Activated CD4-positive, alpha-beta T cell treated with anti-CD3 and anti-CD28 coated beads for 36 hours (primary cell): Measurements from ENCODE around the gene ACTR3. TPM values are rescaled to one million over a fixed set of nuclear protein-coding genes. Genes with fewer than 3 reads are reported as not detected.
A peak's percentile ranks its signal among the peaks of the same experiment; 100 is the strongest.

Source experiments
- ATAC-seq: fragments of 200-7000 bp; cut with Tn5 transposase; one replicate; pipeline ENCODE4 v1.10.0; 2021; ENCODE audit warnings: mild to moderate bottlenecking, moderate library complexity
- CTCF ChIA-PET: fragments of 350-600 bp; sonication (Branson Sonifier 250); formaldehyde crosslinking; loops from one replicate; lab custom pipeline; 2021; ENCODE audit warnings: antibody characterized with exemption; lab: Charles Lee
- POLR2A ChIA-PET: fragments of 350-600 bp; sonication (Branson Sonifier 250); formaldehyde crosslinking; loops from one replicate; lab custom pipeline; 2021; ENCODE audit warnings: antibody characterized with exemption, inconsistent platforms; lab: Charles Lee
- DNase-seq: peaks from one replicate; pipeline ENCODE4 v3.0.0-alpha.2; 2020
- H3K27ac Mint-ChIP-seq: one replicate; pipeline ENCODE4 v1.8.0; 2021; ENCODE audit warnings: mixed read lengths
- H3K27me3 Mint-ChIP-seq: one replicate; pipeline ENCODE4 v1.8.0; 2021; ENCODE audit warnings: mixed read lengths
- H3K36me3 Mint-ChIP-seq: one replicate; pipeline ENCODE4 v1.8.0; 2021; ENCODE audit warnings: low read depth, mixed read lengths
- H3K4me1 Mint-ChIP-seq: one replicate; pipeline ENCODE4 v1.8.0; 2021; ENCODE audit warnings: mixed read lengths
- H3K4me3 Mint-ChIP-seq: one replicate; pipeline ENCODE4 v1.8.0; 2021; ENCODE audit warnings: mild to moderate bottlenecking, moderate library complexity, mixed read lengths
- H3K9me3 Mint-ChIP-seq: one replicate; pipeline ENCODE4 v1.8.0; 2021; ENCODE audit warnings: low read depth, mixed read lengths
- intact Hi-C, 2 experiments: fragments of 100-400 bp; cut with DNase I in 1 of 2; cut with micrococcal nuclease in 1 of 2; formaldehyde crosslinking; loops; one replicate each; pipeline versions ENCODE4 v1.14.2 to v1.15.1; 2022 to 2024; cut with DNase I, micrococcal nuclease
- total RNA-seq, 2 experiments: library from RNA; stranded (reverse); gene quantifications; one replicate each; pipeline ENCODE4 v1.2.3, GENCODE V29; 2021

ACTR3 gene
- total RNA-seq, 2 experiments from 2014 or later = 495 to 583 TPM

- ChIA-PET POLR2A (no interaction called here), CTCF (interaction anchor here (0.6 to 2.9 kb wide), 12 partner anchors 9 to 209 kb away, joined by 3 to 27 read pairs (median 6); partner anchors contain the start of gene SLC35F5)
- H3K27me3 Mint-ChIP-seq = no peaks in the 10 kb centered on the region
- H3K36me3 Mint-ChIP-seq = peaks cover 13% of the 10 kb centered on the region
- H3K4me3 Mint-ChIP-seq = no peak overlapping the region
- no peaks in the 10 kb centered on the region for H3K9me3 Mint-ChIP-seq
- ATAC-seq (no peak), DNase-seq (no peak)
- H3K4me1 Mint-ChIP-seq = peaks cover 17% of the 10 kb centered on the region
- intact Hi-C loops = loop anchor here in 1 of 2 experiments (5.0 kb wide), 1 partner anchor 63 kb away; no protein-coding TSS in a partner anchor
- no peak overlapping the region for H3K27ac Mint-ChIP-seq
Observed at GRCh38 chr2:113965228-113965627, 75.3 kb downstream of the ACTR3 start.

- peaks cover 11% of the 10 kb centered on the region for H3K36me3 Mint-ChIP-seq
- peaks cover 19% of the 10 kb centered on the region for H3K4me1 Mint-ChIP-seq
- ChIA-PET POLR2A (no interaction called here), CTCF (interaction anchor here (0.6 to 2.9 kb wide), 13 partner anchors 9 to 209 kb away, joined by 3 to 27 read pairs (median 6); partner anchors contain the start of gene SLC35F5)
- DNase-seq = peak; percentile 53
- no peak overlapping the region for H3K4me3 Mint-ChIP-seq
- no peaks in the 10 kb centered on the region for H3K27me3 Mint-ChIP-seq
- intact Hi-C loops = loop anchor here in 1 of 2 experiments (5.0 kb wide), 1 partner anchor 63 kb away; no protein-coding TSS in a partner anchor
- H3K9me3 Mint-ChIP-seq = no peaks in the 10 kb centered on the region
- H3K27ac Mint-ChIP-seq = no peak overlapping the region
- ATAC-seq = peak; percentile 83
Observed at GRCh38 chr2:113965644-113966043, 75.8 kb downstream of the ACTR3 start.

GRCh38 chr2:113966171-113966570 is 76.3 kb downstream of the ACTR3 start:
- POLR2A ChIA-PET = no interaction called here
- Mint-ChIP-seq H3K27ac (no peak overlapping the region), H3K36me3 (peaks cover 11% of the 10 kb centered on the region)

GRCh38 chr2:113966832-113967231 is 76.9 kb downstream of the ACTR3 start:
- peaks cover 26% of the 10 kb centered on the region for H3K4me1 Mint-ChIP-seq
- no peaks in the 10 kb centered on the region for H3K27me3 Mint-ChIP-seq
- intact Hi-C loops = loop anchor here in 1 of 2 experiments (5.0 kb wide), 1 partner anchor 65 kb away; no protein-coding TSS in a partner anchor
- ATAC-seq (peak; percentile 23), DNase-seq (no peak)
- peak overlapping the region; percentile 23 for H3K27ac Mint-ChIP-seq
- ChIA-PET CTCF (interaction anchor here (0.6 to 2.9 kb wide), 7 partner anchors 8 to 250 kb away, joined by 3 to 27 read pairs (median 9); no protein-coding TSS in a partner anchor), POLR2A (no interaction called here)
- H3K36me3 Mint-ChIP-seq = peaks cover 8% of the 10 kb centered on the region
- H3K9me3 Mint-ChIP-seq = no peaks in the 10 kb centered on the region
- no peak overlapping the region for H3K4me3 Mint-ChIP-seq

More at GRCh38 chr2:113966171-113966570, 76.3 kb downstream of the ACTR3 start:
- CTCF ChIA-PET = interaction anchor here (1.0 to 2.9 kb wide), 9 partner anchors 9 to 250 kb away, joined by 3 to 27 read pairs (median 6); partner anchors contain the start of gene SLC35F5
- Mint-ChIP-seq H3K27me3 (no peaks in the 10 kb centered on the region), H3K4me3 (no peak overlapping the region), H3K9me3 (no peaks in the 10 kb centered on the region), H3K4me1 (peaks cover 20% of the 10 kb centered on the region)
- DNase-seq (no peak), ATAC-seq (no peak)
- intact Hi-C loops = loop anchor here in 1 of 2 experiments (5.0 kb wide), 1 partner anchor 64 kb away; no protein-coding TSS in a partner anchor

GRCh38 chr2:113967272-113967671 is 77.4 kb downstream of the ACTR3 start:
- H3K27me3 Mint-ChIP-seq = no peaks in the 10 kb centered on the region
- peaks cover 8% of the 10 kb centered on the region for H3K36me3 Mint-ChIP-seq
- CTCF ChIA-PET = interaction anchor here (0.6 to 2.9 kb wide), 5 partner anchors 8 to 251 kb away, joined by 3 to 27 read pairs (median 9); no protein-coding TSS in a partner anchor
- no peaks in the 10 kb centered on the region for H3K9me3 Mint-ChIP-seq
- no peak overlapping the region for H3K4me3 Mint-ChIP-seq
- POLR2A ChIA-PET = no interaction called here
- DNase-seq (no peak), ATAC-seq (peak; percentile 27)
- intact Hi-C loops = loop anchor here in 1 of 2 experiments (5.0 kb wide), 1 partner anchor 65 kb away; no protein-coding TSS in a partner anchor
- peaks cover 30% of the 10 kb centered on the region for H3K4me1 Mint-ChIP-seq
- no peak overlapping the region for H3K27ac Mint-ChIP-seq

- ChIA-PET CTCF (interaction anchor here (1.0 kb wide), 1 partner anchor 368 kb away, joined by 3 read pairs; no protein-coding TSS in a partner anchor), POLR2A (no interaction called here)
- Mint-ChIP-seq H3K27ac (peak overlapping the region; percentile 15), H3K27me3 (no peaks in the 10 kb centered on the region), H3K36me3 (peaks cover 3% of the 10 kb centered on the region), H3K9me3 (no peaks in the 10 kb centered on the region), H3K4me3 (no peak overlapping the region), H3K4me1 (peaks cover 24% of the 10 kb centered on the region)
- DNase-seq = no peak
- intact Hi-C loops = loop anchor here in 1 of 2 experiments (10.0 kb wide), 1 partner anchor 218 kb away; the partner anchor contains the start of gene SLC35F5
- ATAC-seq = no peak
Observed at GRCh38 chr2:113972766-113973165, 82.9 kb downstream of the ACTR3 start.

GRCh38 chr2:113973810-113974209 is 83.9 kb downstream of the ACTR3 start:
- intact Hi-C loops = loop anchor here in 1 of 2 experiments (10.0 kb wide), 1 partner anchor 219 kb away; the partner anchor contains the start of gene SLC35F5
- H3K27me3 Mint-ChIP-seq = no peaks in the 10 kb centered on the region
- peaks cover 24% of the 10 kb centered on the region for H3K4me1 Mint-ChIP-seq
- no peak for ATAC-seq
- no peak overlapping the region for H3K27ac Mint-ChIP-seq
- CTCF ChIA-PET = interaction anchor here (1.0 to 1.4 kb wide), 2 partner anchors 14 to 369 kb away, joined by 3 read pairs; no protein-coding TSS in a partner anchor
- H3K9me3 Mint-ChIP-seq = no peaks in the 10 kb centered on the region
- no peak overlapping the region for H3K4me3 Mint-ChIP-seq
- DNase-seq = no peak
- POLR2A ChIA-PET = no interaction called here
- H3K36me3 Mint-ChIP-seq = peaks cover 3% of the 10 kb centered on the region

- no peak overlapping the region for H3K27ac Mint-ChIP-seq
Observed at GRCh38 chr2:113974727-113975126, 84.8 kb downstream of the ACTR3 start.

GRCh38 chr2:113976277-113976928 is 86.5 kb downstream of the ACTR3 start:
- Mint-ChIP-seq H3K27ac (no peak overlapping the region), H3K4me3 (no peak overlapping the region), H3K36me3 (peaks cover 6% of the 10 kb centered on the region), H3K4me1 (peaks cover 18% of the 10 kb centered on the region), H3K27me3 (no peaks in the 10 kb centered on the region), H3K9me3 (no peaks in the 10 kb centered on the region)
- ChIA-PET CTCF (interaction anchor here (1.1 kb wide), 1 partner anchor 246 kb away, joined by 3 read pairs; no protein-coding TSS in a partner anchor), POLR2A (interaction anchor here (0.6 kb wide), 1 partner anchor 105 kb away, joined by 7 read pairs; no protein-coding TSS in a partner anchor)
- DNase-seq (no peak), ATAC-seq (no peak)
- intact Hi-C loops = loop anchor here (5.0 to 10.0 kb wide), 2 partner anchors 222 to 249 kb away; partner anchors contain the start of gene SLC35F5 (in 1 of the 2)

More at GRCh38 chr2:113974727-113975126, 84.8 kb downstream of the ACTR3 start:
- Mint-ChIP-seq H3K4me1 (peaks cover 24% of the 10 kb centered on the region), H3K36me3 (peaks cover 3% of the 10 kb centered on the region), H3K27me3 (no peaks in the 10 kb centered on the region), H3K9me3 (no peaks in the 10 kb centered on the region), H3K4me3 (no peak overlapping the region)
- POLR2A ChIA-PET = no interaction called here
- intact Hi-C loops = loop anchor here (5.0 to 10.0 kb wide), 2 partner anchors 220 to 247 kb away; partner anchors contain the start of gene SLC35F5 (in 1 of the 2)
- CTCF ChIA-PET = interaction anchor here (0.9 to 1.4 kb wide), 3 partner anchors 9 to 62 kb away, joined by 3 to 9 read pairs (median 3); no protein-coding TSS in a partner anchor
- no peak for DNase-seq
- ATAC-seq = no peak

GRCh38 chr2:113977060-113977659 is 87.3 kb downstream of the ACTR3 start:
- Mint-ChIP-seq H3K4me3 (no peak overlapping the region), H3K36me3 (peaks cover 6% of the 10 kb centered on the region), H3K4me1 (peaks cover 12% of the 10 kb centered on the region), H3K27me3 (no peaks in the 10 kb centered on the region), H3K9me3 (no peaks in the 10 kb centered on the region), H3K27ac (no peak overlapping the region)
- intact Hi-C loops = loop anchor here (5.0 to 10.0 kb wide), 2 partner anchors 222 to 250 kb away; partner anchors contain the start of gene SLC35F5 (in 1 of the 2)
- ChIA-PET POLR2A (no interaction called here), CTCF (interaction anchor here (0.9 to 4.0 kb wide), 5 partner anchors 9 to 111 kb away, joined by 3 to 27 read pairs (median 5); no protein-coding TSS in a partner anchor)
- ATAC-seq = no peak
- DNase-seq = no peak
